Peyer's patch (tissue), 4 donors: ENCODE measurements around the gene LONP2.
A peak's percentile ranks its signal among the peaks of the same experiment; 100 is the strongest.

Source experiments
- CTCF ChIP-seq, 6 experiments: fragments of 450-650 bp in 4 of 6; fragments of 200-600 bp in 2 of 6; sonication (generic) in 1 of 6; IDR thresholded peaks; one replicate each; pipeline ENCODE4 v1.5.1; 2017 to 2019; ENCODE audit warnings: antibody characterized with exemption in 6 of 6, mild to moderate bottlenecking in 3 of 6, moderate library complexity in 1 of 6
- POLR2A ChIP-seq, 2 donors: fragments of 450-650 bp; IDR thresholded peaks; one replicate each; pipeline ENCODE4 v1.5.1; 2017; ENCODE audit warnings: antibody characterized with exemption in 2 of 2, mild to moderate bottlenecking in 2 of 2, moderate library complexity in 2 of 2

GRCh38 chr16:48231727-48232492, 12.2 kb upstream of the LONP2 start:
- TF ChIP-seq CTCF (IDR thresholded peaks at IDR 0.05) = peak in 3 of 6 experiments; percentile 10 to 29 (median 23)
- TF ChIP-seq POLR2A (IDR thresholded peaks at IDR 0.05) = no peak
